GM10847 (cell line): ENCODE data around the gene WT1.

Experiments used
- POLR2A ChIP-seq: IDR thresholded peaks from 2 replicates; pipeline ENCODE4 v1.6.1; 2011; ENCODE audit not compliant: insufficient read length; ENCODE audit errors: extremely low read depth

WT1 gene

GRCh38 chr11:32435511-32435941, at the start of gene WT1:
TSS of gene WT1 (minus strand) at chr11:32435539.
- no peak for TF ChIP-seq POLR2A

GRCh38 chr11:32479291-32479690, 44.0 kb upstream of the WT1 start:
- no peak for TF ChIP-seq POLR2A

GRCh38 chr11:32478277-32478731, 43.0 kb upstream of the WT1 start:
- no peak for TF ChIP-seq POLR2A

GRCh38 chr11:32473282-32473909, 38.1 kb upstream of the WT1 start:
- no peak for TF ChIP-seq POLR2A

- no peak for TF ChIP-seq POLR2A
Observed at GRCh38 chr11:32472226-32472625, 36.9 kb upstream of the WT1 start.

GRCh38 chr11:32469791-32470190, 34.5 kb upstream of the WT1 start:
- no peak for TF ChIP-seq POLR2A

- no peak for TF ChIP-seq POLR2A
Observed at GRCh38 chr11:32466279-32466915, 31.1 kb upstream of the WT1 start.

GRCh38 chr11:32464078-32464477, 28.7 kb upstream of the WT1 start:
- TF ChIP-seq POLR2A = no peak

GRCh38 chr11:32462011-32462690, 26.8 kb upstream of the WT1 start:
- TF ChIP-seq POLR2A = no peak

- no peak for TF ChIP-seq POLR2A
Observed at GRCh38 chr11:32456864-32457263, 21.5 kb upstream of the WT1 start.

GRCh38 chr11:32454993-32455392, 19.7 kb upstream of the WT1 start:
- TF ChIP-seq POLR2A = no peak

- no peak for TF ChIP-seq POLR2A
Observed at GRCh38 chr11:32451808-32452207, 16.5 kb upstream of the WT1 start.

- no peak for TF ChIP-seq POLR2A
Observed at GRCh38 chr11:32450372-32450771, 15.0 kb upstream of the WT1 start.

- TF ChIP-seq POLR2A = no peak
Observed at GRCh38 chr11:32448232-32448631, 12.9 kb upstream of the WT1 start.

GRCh38 chr11:32447252-32447651, 11.9 kb upstream of the WT1 start:
- no peak for TF ChIP-seq POLR2A

GRCh38 chr11:32446227-32446626, 10.9 kb upstream of the WT1 start:
- no peak for TF ChIP-seq POLR2A
